Effector memory CD4-positive, alpha-beta T cell (primary cell): ENCODE results near the gene MGMT.

ENCODE experiments used
- DNase-seq, 3 donors: peaks; one replicate each; pipeline ENCODE4 v3.0.0-alpha.2; 2020
- H3K27ac ChIP-seq: 2 replicates; pipeline ENCODE4 v1.7.0; 2013; ENCODE audit warnings: mild to moderate bottlenecking, low read length, moderate library complexity; ENCODE audit not compliant: insufficient read depth, poor library complexity, severe bottlenecking
- H3K27me3 ChIP-seq: replicated peaks from 2 replicates; pipeline ENCODE4 v1.7.0; 2013; ENCODE audit warnings: mild to moderate bottlenecking, low read length; ENCODE audit not compliant: insufficient read depth, control insufficient read depth, poor library complexity, severe bottlenecking
- H3K36me3 ChIP-seq: 2 replicates; pipeline ENCODE4 v1.7.0; 2013; ENCODE audit warnings: mild to moderate bottlenecking, low read length, moderate library complexity; ENCODE audit not compliant: control insufficient read depth, insufficient read depth
- H3K4me1 ChIP-seq: 2 replicates; pipeline ENCODE4 v1.7.0; 2013; ENCODE audit warnings: low read length, mild to moderate bottlenecking; ENCODE audit not compliant: control insufficient read depth, insufficient read depth, poor library complexity, severe bottlenecking
- H3K4me3 ChIP-seq: 2 replicates; pipeline ENCODE4 v1.7.0; 2013; ENCODE audit warnings: low read length, low read depth, mild to moderate bottlenecking; ENCODE audit not compliant: insufficient read depth, poor library complexity, severe bottlenecking
- H3K9me3 ChIP-seq: 2 replicates; pipeline ENCODE4 v1.7.0; 2013; ENCODE audit warnings: mild to moderate bottlenecking, low read length, moderate library complexity; ENCODE audit not compliant: control insufficient read depth

MGMT gene

GRCh38 chr10:129440247-129440646, 26.8 kb upstream of the MGMT start:
- Histone ChIP-seq H3K4me1 (no peaks in the 10 kb centered on the region), H3K9me3 (no peaks in the 10 kb centered on the region), H3K4me3 (no peak overlapping the region), H3K27ac (no peak overlapping the region), H3K36me3 (no peaks in the 10 kb centered on the region), H3K27me3 (no peaks in the 10 kb centered on the region)
- DNase-seq, result no peak

- H3K4me1 ChIP-seq, result no peaks in the 10 kb centered on the region
Observed at GRCh38 chr10:129440722-129441316, 26.2 kb upstream of the MGMT start.

GRCh38 chr10:129441372-129442009, 25.6 kb upstream of the MGMT start:
- H3K4me1 ChIP-seq, result no peaks in the 10 kb centered on the region
- no peaks in the 10 kb centered on the region for H3K27me3 ChIP-seq
- DNase-seq, result no peak
- H3K27ac ChIP-seq, result no peak overlapping the region
- no peaks in the 10 kb centered on the region for H3K36me3 ChIP-seq
- no peak overlapping the region for H3K4me3 ChIP-seq
- no peaks in the 10 kb centered on the region for H3K9me3 ChIP-seq

More at GRCh38 chr10:129440722-129441316, 26.2 kb upstream of the MGMT start:
- Histone ChIP-seq H3K4me3 (no peak overlapping the region), H3K36me3 (no peaks in the 10 kb centered on the region), H3K27ac (no peak overlapping the region), H3K27me3 (no peaks in the 10 kb centered on the region), H3K9me3 (no peaks in the 10 kb centered on the region)
- no peak for DNase-seq

GRCh38 chr10:129442866-129443265, 24.2 kb upstream of the MGMT start:
- no peak overlapping the region for H3K27ac ChIP-seq
- H3K4me1 ChIP-seq, result no peaks in the 10 kb centered on the region
- no peak overlapping the region for H3K4me3 ChIP-seq
- H3K27me3 ChIP-seq, result no peaks in the 10 kb centered on the region
- no peaks in the 10 kb centered on the region for H3K36me3 ChIP-seq
- no peaks in the 10 kb centered on the region for H3K9me3 ChIP-seq
- DNase-seq, result no peak

GRCh38 chr10:129444359-129444758, 22.7 kb upstream of the MGMT start:
- Histone ChIP-seq H3K27ac (no peak overlapping the region), H3K4me3 (no peak overlapping the region), H3K9me3 (no peaks in the 10 kb centered on the region), H3K36me3 (no peaks in the 10 kb centered on the region), H3K27me3 (no peaks in the 10 kb centered on the region), H3K4me1 (no peaks in the 10 kb centered on the region)
- no peak for DNase-seq

- H3K27ac ChIP-seq, result no peak overlapping the region
- no peak overlapping the region for H3K4me3 ChIP-seq
- no peaks in the 10 kb centered on the region for H3K4me1 ChIP-seq
- no peak for DNase-seq
- no peaks in the 10 kb centered on the region for H3K36me3 ChIP-seq
- no peaks in the 10 kb centered on the region for H3K9me3 ChIP-seq
- H3K27me3 ChIP-seq, result no peaks in the 10 kb centered on the region
Observed at GRCh38 chr10:129445436-129446182, 21.4 kb upstream of the MGMT start.

- Histone ChIP-seq H3K36me3 (no peaks in the 10 kb centered on the region), H3K27ac (no peak overlapping the region), H3K4me3 (no peak overlapping the region), H3K27me3 (no peaks in the 10 kb centered on the region), H3K4me1 (no peaks in the 10 kb centered on the region), H3K9me3 (no peaks in the 10 kb centered on the region)
- DNase-seq, result no peak
Observed at GRCh38 chr10:129446183-129446581, 20.9 kb upstream of the MGMT start.

GRCh38 chr10:129447486-129447885, 19.6 kb upstream of the MGMT start:
- Histone ChIP-seq H3K4me3 (no peak overlapping the region), H3K36me3 (no peaks in the 10 kb centered on the region), H3K27ac (no peak overlapping the region), H3K27me3 (no peaks in the 10 kb centered on the region), H3K4me1 (no peaks in the 10 kb centered on the region), H3K9me3 (no peaks in the 10 kb centered on the region)
- no peak for DNase-seq

- H3K4me1 ChIP-seq, result no peaks in the 10 kb centered on the region
- H3K36me3 ChIP-seq, result no peaks in the 10 kb centered on the region
- no peak overlapping the region for H3K27ac ChIP-seq
- DNase-seq, result no peak
- H3K4me3 ChIP-seq, result no peak overlapping the region
- no peaks in the 10 kb centered on the region for H3K27me3 ChIP-seq
- no peaks in the 10 kb centered on the region for H3K9me3 ChIP-seq
Observed at GRCh38 chr10:129448086-129448485, 19.0 kb upstream of the MGMT start.

- H3K4me3 ChIP-seq, result no peak overlapping the region
- no peaks in the 10 kb centered on the region for H3K27me3 ChIP-seq
- no peak for DNase-seq
- no peaks in the 10 kb centered on the region for H3K4me1 ChIP-seq
- no peaks in the 10 kb centered on the region for H3K9me3 ChIP-seq
- no peak overlapping the region for H3K27ac ChIP-seq
- no peaks in the 10 kb centered on the region for H3K36me3 ChIP-seq
Observed at GRCh38 chr10:129448539-129448938, 18.5 kb upstream of the MGMT start.
